ENCODE results near the gene POLR1D. TPM values are rescaled to one million over a fixed set of nuclear protein-coding genes. Genes with fewer than 3 reads are reported as not detected.

Gene POLR1D
- total RNA-seq, 2 donors from 2014 or later, result 56.0 to 178 TPM

- no peak for DNase-seq
- Histone ChIP-seq H3K4me1 (peaks cover 30% of the 10 kb centered on the region), H3K9me3 (no peaks in the 10 kb centered on the region), H3K4me3 (no peak overlapping the region), H3K27me3 (no peaks in the 10 kb centered on the region), H3K36me3 (replicated peaks in 1 of 2; ENCODE audit: insufficient read depth in 1 of 2, low read depth in 2 of 2) (no peaks in the 10 kb centered on the region), H3K27ac (no peak overlapping the region)
- no peak for TF ChIP-seq POLR2A (IDR thresholded peaks at IDR 0.05)
- no peak for TF ChIP-seq CTCF (IDR thresholded peaks at IDR 0.05)
- intact Hi-C loops (cut with DNase I), result no loop called here
- WGBS, 2 donors, result 58 to 60% methylated on average over 6 of the region's 6 CpGs
- no peak for ATAC-seq
Measured at GRCh38 chr13:27636589-27637288, 15.0 kb downstream of the POLR1D start.

DNA sequence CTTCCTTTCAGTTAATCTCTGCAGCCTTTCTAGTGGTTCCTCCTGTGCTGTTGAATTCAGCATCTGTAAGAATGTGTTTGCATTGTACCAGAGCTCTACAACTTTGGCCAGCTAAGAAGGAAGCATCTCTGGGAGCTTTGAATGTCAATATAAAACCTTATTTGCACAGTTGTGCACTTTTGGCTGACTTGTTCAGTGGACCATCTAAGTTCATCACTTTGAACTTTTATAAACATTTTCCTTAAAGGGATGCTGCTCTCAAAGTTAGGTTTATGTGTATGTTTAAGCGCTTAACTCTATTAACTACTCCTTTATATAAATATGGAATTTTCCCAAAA lies 15.6 kb downstream of the POLR1D start:
- DNase-seq, result no peak
- Histone ChIP-seq H3K27me3 (no peaks in the 10 kb centered on the region), H3K27ac (no peak overlapping the region), H3K4me3 (no peak overlapping the region), H3K9me3 (no peaks in the 10 kb centered on the region), H3K36me3 (replicated peaks in 1 of 2; ENCODE audit: insufficient read depth in 1 of 2, low read depth in 2 of 2) (no peaks in the 10 kb centered on the region), H3K4me1 (peaks cover 30% of the 10 kb centered on the region)
- intact Hi-C loops (cut with DNase I), result no loop called here
- ATAC-seq, result no peak
- WGBS, 2 donors, result 98 to 100% methylated on average over 1 of the region's 1 CpG
- TF ChIP-seq POLR2A (IDR thresholded peaks at IDR 0.05) (no peak), CTCF (IDR thresholded peaks at IDR 0.05) (no peak)

DNA sequence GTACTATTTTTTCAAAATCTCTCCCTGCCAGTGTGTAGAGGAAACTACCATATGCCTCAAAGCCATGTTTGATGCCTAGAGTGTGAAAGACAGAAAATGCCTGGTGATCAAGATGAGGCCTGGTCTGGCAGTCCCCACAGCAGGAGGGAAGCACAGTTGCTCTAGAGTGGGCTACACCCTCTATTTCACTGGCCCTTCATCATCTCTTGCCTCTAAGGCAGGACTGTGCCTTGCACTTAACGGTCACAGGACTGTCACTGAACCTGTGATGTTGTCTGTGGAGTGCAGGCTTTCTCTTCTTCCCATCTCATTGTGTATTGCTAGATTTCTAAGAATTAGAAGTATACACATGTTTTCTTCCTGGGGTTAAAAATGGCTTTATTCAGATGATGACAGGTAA lies 16.3 kb downstream of the POLR1D start:
- DNase-seq, result no peak
- Histone ChIP-seq H3K27ac (peak overlapping the region in 1 of 4 donors; percentile 2), H3K4me1 (peaks cover 30% of the 10 kb centered on the region), H3K27me3 (no peaks in the 10 kb centered on the region), H3K9me3 (no peaks in the 10 kb centered on the region), H3K4me3 (no peak overlapping the region), H3K36me3 (replicated peaks in 1 of 2; ENCODE audit: insufficient read depth in 1 of 2, low read depth in 2 of 2) (no peaks in the 10 kb centered on the region)
- no peak for ATAC-seq
- 79 to 100% methylated on average over 1 of the region's 1 CpG for WGBS, 2 donors
- TF ChIP-seq POLR2A (IDR thresholded peaks at IDR 0.05), result no peak
- no peak for TF ChIP-seq CTCF (IDR thresholded peaks at IDR 0.05)
- intact Hi-C loops (cut with DNase I), result no loop called here

DNA sequence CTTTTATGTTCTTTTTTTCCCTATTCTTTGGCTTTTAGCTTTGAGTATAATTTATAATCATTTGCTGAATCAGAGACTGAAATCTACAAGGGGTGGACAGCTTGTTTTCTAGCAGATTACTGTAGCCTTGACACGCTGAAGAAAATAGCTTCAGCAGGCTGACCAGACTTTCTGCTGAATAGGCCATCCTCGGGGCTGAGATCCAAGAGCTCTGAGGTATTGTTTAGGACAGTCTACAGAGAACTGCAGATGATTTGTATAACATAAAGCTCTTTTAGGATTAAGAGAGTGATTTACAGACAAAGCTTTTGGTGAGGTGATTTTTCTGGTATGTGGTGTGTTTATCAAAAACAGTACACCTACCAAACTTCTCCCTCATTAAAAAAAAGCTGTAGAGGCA lies 16.8 kb downstream of the POLR1D start:
- DNase-seq, result no peak
- no peak overlapping the region for H3K4me3 ChIP-seq
- WGBS, 2 donors, result 21 to 25% methylated on average over 2 of the region's 2 CpGs
- H3K27ac ChIP-seq, result peak overlapping the region in 1 of 4 donors; percentile 2
- TF ChIP-seq POLR2A (IDR thresholded peaks at IDR 0.05) (no peak), CTCF (IDR thresholded peaks at IDR 0.05) (no peak)
- no peaks in the 10 kb centered on the region for H3K27me3 ChIP-seq
- no peaks in the 10 kb centered on the region for H3K36me3 ChIP-seq (replicated peaks in 1 of 2; ENCODE audit: insufficient read depth in 1 of 2, low read depth in 2 of 2)
- intact Hi-C loops (cut with DNase I), result no loop called here
- H3K9me3 ChIP-seq, result no peaks in the 10 kb centered on the region
- no peak for ATAC-seq
- peaks cover 32% of the 10 kb centered on the region for H3K4me1 ChIP-seq

- H3K9me3 ChIP-seq, result no peaks in the 10 kb centered on the region
- no peak for DNase-seq
- TF ChIP-seq POLR2A (IDR thresholded peaks at IDR 0.05), result no peak
- H3K4me1 ChIP-seq, result peaks cover 34% of the 10 kb centered on the region
- H3K27ac ChIP-seq, result no peak overlapping the region
- no peaks in the 10 kb centered on the region for H3K36me3 ChIP-seq (replicated peaks in 1 of 2; ENCODE audit: insufficient read depth in 1 of 2, low read depth in 2 of 2)
- H3K27me3 ChIP-seq, result no peaks in the 10 kb centered on the region
- no peak overlapping the region for H3K4me3 ChIP-seq
- no peak for ATAC-seq
- intact Hi-C loops (cut with DNase I), result no loop called here
Measured at GRCh38 chr13:27639186-27639585, 17.5 kb downstream of the POLR1D start.
